Mucosa of stomach (tissue), 1 donor: ENCODE measurements around the gene EXOC3L4.
A peak's percentile ranks its signal among the peaks of the same experiment; 100 is the strongest.

Source experiments
- H3K27me3 ChIP-seq: one replicate; pipeline ENCODE4 v1.7.0; 2013; ENCODE audit warnings: mild to moderate bottlenecking, low read length; ENCODE audit not compliant: control insufficient read depth, insufficient read depth
- H3K36me3 ChIP-seq: one replicate; pipeline ENCODE4 v1.7.0; 2013; ENCODE audit warnings: low read length; ENCODE audit not compliant: control insufficient read depth, insufficient read depth
- H3K4me1 ChIP-seq: one replicate; pipeline ENCODE4 v1.7.0; 2013; ENCODE audit warnings: mild to moderate bottlenecking, low read length; ENCODE audit not compliant: control insufficient read depth, insufficient read depth
- H3K4me3 ChIP-seq: one replicate; pipeline ENCODE4 v1.7.0; 2013; ENCODE audit warnings: low read length
- H3K9ac ChIP-seq: one replicate; pipeline ENCODE4 v1.7.0; 2013; ENCODE audit warnings: mild to moderate bottlenecking, low read length, moderate library complexity
- H3K9me3 ChIP-seq: one replicate; pipeline ENCODE4 v1.7.0; 2013; ENCODE audit warnings: mild to moderate bottlenecking, low read length, moderate library complexity; ENCODE audit not compliant: control insufficient read depth
- donor health status: Pancreatic carcinoma.

EXOC3L4 gene

DNA sequence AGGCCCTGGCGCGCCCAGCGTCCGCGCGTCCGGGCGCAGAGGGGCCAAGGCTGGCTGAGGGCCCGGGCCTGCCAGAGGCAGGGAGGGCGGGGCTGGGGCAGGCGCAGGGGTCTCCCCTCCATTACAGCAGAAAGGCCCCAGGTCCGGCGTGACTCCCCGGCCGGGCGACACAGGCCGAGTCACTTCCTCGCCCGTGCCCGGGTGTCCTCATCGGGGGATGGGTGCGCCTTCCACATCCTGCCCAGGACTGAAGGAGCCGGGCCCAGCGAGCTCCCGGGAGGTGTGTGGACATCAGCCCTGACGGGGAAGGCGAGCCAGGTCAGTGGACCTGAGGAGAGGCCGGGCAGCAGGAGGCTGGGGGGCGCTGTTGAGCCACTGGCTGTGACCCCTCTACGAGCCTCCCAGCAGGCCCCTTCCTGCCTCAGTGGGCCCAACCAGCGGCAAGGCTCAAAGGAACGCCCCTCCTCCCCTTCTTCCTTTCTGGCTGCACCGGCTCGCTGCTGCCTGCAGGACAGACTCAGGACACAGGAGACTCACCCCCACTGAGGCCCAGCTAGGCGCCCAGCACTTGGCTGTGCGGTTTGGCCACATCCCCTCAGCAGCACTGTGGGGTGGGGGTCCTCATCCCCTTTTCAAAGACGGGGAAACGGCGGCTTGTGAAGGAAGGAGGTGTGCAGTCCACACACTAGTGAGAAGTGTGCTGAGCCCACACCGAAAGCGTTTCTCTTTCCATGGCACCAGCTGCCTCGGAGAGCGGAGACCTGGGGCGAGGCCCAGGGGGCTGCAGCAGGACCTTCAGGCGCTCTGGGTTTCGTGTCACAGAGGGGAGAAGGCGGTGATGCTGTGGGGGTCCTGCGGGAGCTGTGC is 29.3 kb downstream of the EXOC3L4 start:
- Histone ChIP-seq H3K36me3 (no peaks in the 10 kb centered on the region), H3K27me3 (peaks cover 19% of the 10 kb centered on the region), H3K9ac (peak overlapping the region; percentile 61), H3K4me1 (peaks cover 62% of the 10 kb centered on the region), H3K9me3 (no peaks in the 10 kb centered on the region), H3K4me3 (peak overlapping the region; percentile 41)

DNA sequence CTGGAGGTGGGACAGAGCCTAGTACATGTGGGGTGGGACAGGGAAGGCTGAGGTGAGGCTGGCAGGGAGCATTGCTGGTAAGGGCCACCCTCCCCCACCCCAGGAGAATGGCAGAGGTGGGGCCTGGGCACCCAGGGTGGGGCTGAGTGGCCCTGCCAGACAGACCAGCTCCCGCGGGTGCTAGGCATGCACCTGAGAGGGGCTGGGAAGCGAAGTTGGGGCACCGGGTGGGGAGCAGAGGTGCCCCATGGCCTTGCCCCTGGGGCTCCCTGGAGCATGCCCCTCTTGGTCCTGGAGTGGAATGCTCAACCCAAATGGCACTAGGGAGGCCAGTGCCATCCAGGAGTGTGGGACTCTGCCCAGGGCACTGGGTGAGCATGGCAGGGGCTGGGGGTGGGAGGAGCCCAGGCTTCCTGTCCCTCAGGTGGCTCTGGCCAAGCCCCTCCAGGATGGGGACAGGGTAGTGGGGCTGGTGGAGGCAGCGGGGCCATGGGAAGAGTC is 30.0 kb downstream of the EXOC3L4 start:
- H3K9ac ChIP-seq, result peak overlapping the region; percentile 61
- H3K36me3 ChIP-seq, result no peaks in the 10 kb centered on the region
- H3K9me3 ChIP-seq, result no peaks in the 10 kb centered on the region
- peaks cover 67% of the 10 kb centered on the region for H3K4me1 ChIP-seq
- H3K4me3 ChIP-seq, result peak overlapping the region; percentile 41
- peaks cover 19% of the 10 kb centered on the region for H3K27me3 ChIP-seq

DNA sequence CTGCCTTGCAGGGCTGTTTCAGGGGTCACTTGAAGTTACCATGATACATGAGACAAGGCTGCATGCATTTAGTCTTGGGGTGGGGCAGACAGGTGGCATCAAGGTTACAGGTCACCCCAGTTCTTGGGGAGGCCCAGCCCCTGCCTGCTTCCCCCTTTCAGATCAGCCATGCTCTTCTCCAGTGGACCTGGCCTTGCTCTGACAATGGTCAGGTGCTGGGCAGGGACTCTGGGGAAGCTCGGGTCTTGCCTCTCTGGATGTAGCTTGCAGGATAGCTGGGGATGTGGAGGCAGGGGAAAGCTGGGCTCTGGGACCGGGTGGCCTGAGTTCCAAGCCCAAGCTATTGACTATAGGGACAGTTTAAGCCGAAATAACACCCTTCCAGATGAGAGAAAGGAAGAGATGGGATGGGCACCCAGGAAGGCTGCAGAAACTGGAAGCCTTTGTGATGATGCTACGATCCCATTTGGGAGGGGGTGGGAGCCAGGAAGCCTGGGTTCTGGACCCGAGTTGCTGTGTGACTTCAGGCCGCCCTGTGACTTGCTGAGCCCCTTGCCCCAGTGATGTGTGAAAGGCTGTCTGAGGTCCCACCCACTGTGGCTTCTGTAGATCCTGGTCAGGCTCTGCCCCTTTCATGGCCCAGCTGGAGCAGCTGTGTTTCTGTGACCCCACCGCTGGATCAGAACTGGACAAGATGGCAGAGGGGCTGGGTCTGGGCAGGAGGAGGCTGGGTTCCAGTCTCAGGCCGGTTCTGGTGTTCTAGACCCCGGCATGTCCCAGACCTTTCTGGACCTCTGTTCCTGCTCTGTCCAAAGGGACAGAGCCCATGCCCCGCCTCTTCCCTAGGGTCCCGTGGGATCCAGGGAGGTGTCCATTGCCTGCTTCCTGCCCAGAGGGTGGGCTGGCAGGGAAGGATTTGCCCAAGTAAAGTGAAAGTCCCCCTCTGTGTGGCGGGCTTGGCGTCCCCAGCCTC is 30.9 kb downstream of the EXOC3L4 start:
- H3K9ac ChIP-seq, result no peak overlapping the region
- no peak overlapping the region for H3K4me3 ChIP-seq
- no peaks in the 10 kb centered on the region for H3K36me3 ChIP-seq
- peaks cover 19% of the 10 kb centered on the region for H3K27me3 ChIP-seq
- H3K4me1 ChIP-seq, result peaks cover 67% of the 10 kb centered on the region
- no peaks in the 10 kb centered on the region for H3K9me3 ChIP-seq

DNA sequence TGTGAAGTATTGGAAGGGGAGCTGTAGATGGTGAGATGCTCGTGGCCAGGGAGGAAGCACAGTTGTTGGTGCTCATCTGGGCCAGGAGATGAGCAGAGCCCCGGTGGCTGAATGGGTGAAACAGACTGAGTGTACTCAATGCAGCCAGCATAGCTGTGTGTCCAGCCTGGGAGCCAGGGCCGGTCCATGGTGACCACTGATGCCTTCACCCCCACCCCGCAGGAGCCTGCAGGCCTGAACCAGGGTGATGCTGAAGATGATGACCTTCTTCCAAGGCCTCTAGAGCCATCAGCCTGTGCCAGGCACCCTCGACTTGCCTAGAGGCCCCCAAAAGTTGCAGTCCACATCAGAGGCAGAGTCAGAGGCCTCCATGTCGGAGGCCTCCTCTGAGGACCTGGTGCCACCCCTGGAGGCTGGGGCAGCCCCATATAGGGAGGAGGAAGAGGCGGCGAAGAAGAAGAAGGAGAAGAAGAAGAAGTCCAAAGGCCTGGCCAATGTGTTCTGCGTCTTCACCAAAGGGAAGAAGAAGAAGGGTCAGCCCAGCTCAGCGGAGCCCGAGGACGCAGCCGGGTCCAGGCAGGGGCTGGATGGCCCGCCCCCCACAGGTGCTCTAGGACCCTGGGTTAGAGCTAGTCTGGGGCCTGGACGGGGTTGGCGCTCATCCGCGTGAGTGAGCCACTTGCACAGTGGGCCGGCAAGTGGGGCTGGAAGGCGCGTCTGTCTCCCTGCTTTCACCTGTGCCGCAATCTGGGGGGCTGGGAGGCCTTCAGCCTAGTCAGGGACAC is 31.8 kb downstream of the EXOC3L4 start:
- Histone ChIP-seq H3K4me1 (peaks cover 67% of the 10 kb centered on the region), H3K27me3 (peaks cover 19% of the 10 kb centered on the region), H3K36me3 (no peaks in the 10 kb centered on the region), H3K9ac (peak overlapping the region; percentile 57), H3K4me3 (no peak overlapping the region), H3K9me3 (no peaks in the 10 kb centered on the region)

DNA sequence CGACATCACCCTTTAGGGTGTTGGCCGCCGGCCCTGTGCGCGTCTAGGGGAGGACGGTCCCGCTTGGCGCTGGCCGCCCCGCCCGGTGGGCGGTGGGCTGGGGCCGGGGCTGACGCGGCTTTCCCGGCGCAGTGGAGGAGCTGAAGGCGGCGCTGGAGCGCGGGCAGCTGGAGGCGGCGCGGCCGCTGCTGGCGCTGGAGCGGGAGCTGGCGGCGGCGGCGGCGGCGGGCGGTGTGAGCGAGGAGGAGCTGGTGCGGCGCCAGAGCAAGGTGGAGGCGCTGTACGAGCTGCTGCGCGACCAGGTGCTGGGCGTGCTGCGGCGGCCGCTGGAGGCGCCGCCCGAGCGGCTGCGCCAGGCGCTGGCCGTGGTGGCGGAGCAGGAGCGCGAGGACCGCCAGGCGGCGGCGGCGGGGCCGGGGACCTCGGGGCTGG is 32.4 kb downstream of the EXOC3L4 start:
- Histone ChIP-seq H3K9ac (peak overlapping the region; percentile 57), H3K27me3 (peaks cover 19% of the 10 kb centered on the region), H3K4me3 (no peak overlapping the region), H3K9me3 (no peaks in the 10 kb centered on the region), H3K36me3 (no peaks in the 10 kb centered on the region), H3K4me1 (peaks cover 66% of the 10 kb centered on the region)

DNA sequence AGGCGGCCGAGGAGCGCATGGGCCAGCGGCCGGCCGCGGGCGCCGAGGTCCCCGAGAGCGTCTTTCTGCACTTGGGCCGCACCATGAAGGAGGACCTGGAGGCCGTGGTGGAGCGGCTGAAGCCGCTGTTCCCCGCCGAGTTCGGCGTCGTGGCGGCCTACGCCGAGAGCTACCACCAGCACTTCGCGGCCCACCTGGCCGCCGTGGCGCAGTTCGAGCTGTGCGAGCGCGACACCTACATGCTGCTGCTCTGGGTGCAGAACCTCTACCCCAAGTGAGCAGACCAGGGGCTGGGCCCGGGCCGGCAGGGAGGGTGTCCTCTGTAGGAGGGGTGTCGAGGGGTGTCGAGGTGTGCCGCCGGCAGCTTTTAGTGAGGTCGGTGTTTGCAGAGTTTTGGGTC is 32.8 kb downstream of the EXOC3L4 start:
- peaks cover 61% of the 10 kb centered on the region for H3K4me1 ChIP-seq
- H3K9me3 ChIP-seq, result no peaks in the 10 kb centered on the region
- H3K27me3 ChIP-seq, result peaks cover 19% of the 10 kb centered on the region
- H3K4me3 ChIP-seq, result no peak overlapping the region
- H3K9ac ChIP-seq, result no peak overlapping the region
- no peaks in the 10 kb centered on the region for H3K36me3 ChIP-seq

DNA sequence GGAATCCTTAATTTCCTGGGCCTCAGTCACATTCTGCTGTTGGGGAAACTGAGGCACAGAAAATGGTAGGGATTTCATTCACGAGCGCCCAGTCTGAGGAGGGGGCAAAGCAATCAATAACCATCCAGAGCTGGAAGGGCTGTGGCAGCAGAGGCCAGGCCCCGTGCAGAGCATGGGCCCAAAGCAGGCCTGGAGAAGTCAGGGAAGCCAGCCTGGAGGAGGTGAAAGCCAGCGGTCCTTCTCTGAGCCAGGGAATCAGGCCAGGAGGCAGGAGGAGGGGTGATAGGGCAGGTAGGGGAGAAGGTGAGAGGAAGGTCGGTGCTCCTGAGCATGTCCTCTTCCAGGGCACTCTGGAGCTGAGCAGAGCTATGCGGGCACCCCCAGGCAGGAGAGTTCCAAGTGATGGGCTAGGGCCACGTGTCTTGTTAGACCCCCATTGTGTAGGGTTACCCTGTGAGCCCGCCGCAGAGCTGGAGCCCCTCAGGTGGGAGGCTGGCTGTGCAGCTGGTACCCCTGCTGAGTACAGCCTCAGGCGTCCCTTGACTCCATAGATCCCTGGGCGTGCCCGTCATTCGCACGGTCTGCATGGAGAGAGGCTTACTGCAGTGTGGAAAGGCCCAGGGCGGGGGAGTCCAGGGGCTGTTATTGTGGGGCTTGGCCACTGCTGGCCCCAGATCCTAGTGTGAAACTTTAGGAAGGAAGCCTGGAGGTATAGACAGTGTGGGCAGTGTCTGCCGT is 33.5 kb downstream of the EXOC3L4 start:
- Histone ChIP-seq H3K9ac (peak overlapping the region; percentile 12), H3K4me1 (peaks cover 55% of the 10 kb centered on the region), H3K36me3 (no peaks in the 10 kb centered on the region)

DNA sequence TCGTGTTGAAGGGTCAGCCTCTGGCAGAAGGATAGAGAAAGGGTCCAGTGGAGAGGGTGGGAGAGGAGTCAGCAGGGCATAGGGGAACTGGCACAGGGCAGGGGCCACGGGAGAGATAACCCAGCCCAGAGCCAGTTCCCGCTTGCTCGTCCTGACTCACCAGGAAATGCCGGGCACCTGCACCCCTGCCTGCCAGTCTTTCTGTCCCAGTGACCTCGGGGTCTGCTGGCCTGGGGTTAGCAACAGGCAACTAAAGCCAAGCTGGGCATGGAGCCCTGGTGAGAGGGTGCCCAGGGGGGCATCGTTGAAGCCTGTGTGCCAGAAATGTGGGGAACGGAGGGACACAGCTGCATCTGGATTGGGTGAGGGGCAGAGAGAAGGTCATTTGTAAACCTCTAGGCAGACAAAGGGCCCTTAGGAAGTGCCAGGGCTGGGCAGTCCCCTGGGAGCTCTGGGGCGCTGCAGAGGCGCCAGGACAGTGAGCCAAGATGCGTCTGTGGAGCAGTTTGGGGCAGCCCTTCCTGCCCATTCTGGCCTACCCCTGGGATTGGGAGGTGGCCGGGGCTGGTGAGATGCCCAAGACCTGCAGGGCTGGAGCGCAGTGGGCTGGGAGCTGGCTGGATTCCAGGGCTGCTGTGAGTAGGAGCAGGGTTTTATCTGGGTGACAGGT is 34.2 kb downstream of the EXOC3L4 start:
- Histone ChIP-seq H3K27me3 (peaks cover 13% of the 10 kb centered on the region), H3K36me3 (no peaks in the 10 kb centered on the region), H3K9me3 (no peaks in the 10 kb centered on the region), H3K9ac (peak overlapping the region; percentile 12), H3K4me3 (no peak overlapping the region), H3K4me1 (peaks cover 50% of the 10 kb centered on the region)

More for the DNA sequence above, 33.5 kb downstream of the EXOC3L4 start:
- Histone ChIP-seq H3K27me3 (peaks cover 13% of the 10 kb centered on the region), H3K4me3 (no peak overlapping the region), H3K9me3 (no peaks in the 10 kb centered on the region)

DNA sequence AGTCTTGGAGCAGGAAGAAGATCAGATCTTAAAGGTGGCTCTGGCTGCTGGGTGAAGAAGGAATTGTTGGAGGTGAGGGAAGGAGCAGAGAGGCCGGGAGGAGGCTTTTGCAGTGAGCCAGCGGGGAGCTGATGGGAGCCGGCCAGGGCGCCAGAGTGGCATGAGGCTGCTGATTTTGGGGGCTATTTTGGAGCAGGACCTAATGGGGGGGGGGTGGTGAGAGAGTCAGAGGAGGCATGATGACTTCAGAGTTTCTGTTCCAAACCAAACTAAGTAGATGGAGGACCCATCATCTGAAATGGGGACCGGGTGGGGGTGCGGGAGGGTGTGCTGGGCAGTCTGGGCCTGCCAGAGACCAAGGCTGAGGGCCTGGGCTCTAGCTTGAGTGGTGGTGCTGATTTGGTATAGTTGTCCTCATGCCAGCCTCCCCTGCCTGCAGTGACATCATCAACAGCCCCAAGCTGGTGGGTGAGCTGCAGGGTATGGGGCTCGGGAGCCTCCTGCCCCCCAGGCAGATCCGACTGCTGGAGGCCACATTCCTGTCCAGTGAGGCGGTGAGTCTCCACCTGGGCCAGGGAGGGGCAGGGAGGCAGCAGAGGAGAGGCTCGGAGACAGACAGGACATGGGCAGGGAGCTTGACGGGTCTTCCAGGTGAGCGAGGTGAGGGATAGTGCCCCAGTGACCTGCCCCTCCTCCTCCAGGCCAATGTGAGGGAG is 34.9 kb downstream of the EXOC3L4 start:
- Histone ChIP-seq H3K4me3 (no peak overlapping the region), H3K36me3 (no peaks in the 10 kb centered on the region), H3K4me1 (peaks cover 43% of the 10 kb centered on the region), H3K27me3 (peaks cover 13% of the 10 kb centered on the region), H3K9me3 (no peaks in the 10 kb centered on the region), H3K9ac (no peak overlapping the region)

DNA sequence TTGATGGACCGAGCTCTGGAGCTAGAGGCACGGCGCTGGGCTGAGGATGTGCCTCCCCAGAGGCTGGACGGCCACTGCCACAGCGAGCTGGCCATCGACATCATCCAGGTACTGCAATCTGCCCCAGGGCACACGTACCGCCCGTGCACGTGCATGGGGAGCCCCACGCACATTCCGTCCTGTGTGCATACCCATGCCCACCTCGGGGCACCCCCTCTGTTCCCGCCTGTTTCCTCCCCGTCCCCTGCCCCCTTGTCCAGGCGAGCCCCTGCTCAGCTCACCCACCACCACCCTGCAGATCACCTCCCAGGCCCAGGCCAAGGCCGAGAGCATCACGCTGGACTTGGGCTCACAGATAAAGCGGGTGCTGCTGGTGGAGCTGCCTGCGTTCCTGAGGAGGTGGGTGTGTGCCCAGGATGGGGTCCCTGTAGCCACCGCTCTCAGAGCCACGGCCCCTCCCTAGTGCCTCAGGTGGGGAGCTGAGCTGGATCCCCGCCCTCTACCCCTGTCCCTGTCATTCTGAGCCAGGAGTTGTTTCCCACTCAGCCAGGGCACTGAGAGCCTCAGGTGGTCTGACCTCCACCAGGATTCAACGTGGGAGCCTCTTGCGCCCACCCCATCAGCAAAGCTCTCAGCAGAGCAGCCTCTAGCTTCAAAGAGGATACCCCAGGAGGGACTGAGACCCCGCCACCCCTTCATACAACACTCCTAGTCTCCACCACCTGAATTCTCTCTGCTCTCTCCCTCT is 35.7 kb downstream of the EXOC3L4 start:
- no peaks in the 10 kb centered on the region for H3K36me3 ChIP-seq
- H3K9ac ChIP-seq, result no peak overlapping the region
- H3K27me3 ChIP-seq, result peaks cover 13% of the 10 kb centered on the region
- H3K4me1 ChIP-seq, result peaks cover 36% of the 10 kb centered on the region
- no peak overlapping the region for H3K4me3 ChIP-seq
- H3K9me3 ChIP-seq, result no peaks in the 10 kb centered on the region
